Measurements from ENCODE around the gene TUBB3. TPM values are rescaled to one million over a fixed set of nuclear protein-coding genes. Genes with fewer than 3 reads are reported as not detected.

Gene TUBB3
- total and polyA plus RNA-seq, 2 donors from 2014 or later = 3.4 to 35.0 TPM

GRCh38 chr16:89949756-89950155, 26.6 kb downstream of the TUBB3 start:
- H3K27ac ChIP-seq (ENCODE audit: low read depth in 2 of 2, low read length in 2 of 2) = no peak overlapping the region
- no peak overlapping the region for H3K9ac ChIP-seq (ENCODE audit: low read length in 3 of 3)
- H3K36me3 ChIP-seq (ENCODE audit: control insufficient read depth in 2 of 3, insufficient read depth in 3 of 3, low read length in 3 of 3) = no peaks in the 10 kb centered on the region
- no peak for FAIRE-seq
- DNase-seq = no peak
- intact Hi-C loops (cut with DNase I) = no loop called here
- no peak for TF ChIP-seq CTCF (IDR thresholded peaks at IDR 0.05; ENCODE audit: borderline replicate concordance, extremely low read depth, insufficient read depth)
- H3K9me3 ChIP-seq (ENCODE audit: control insufficient read depth in 2 of 3, insufficient read depth in 1 of 3, low read length in 3 of 3) = no peaks in the 10 kb centered on the region
- H3K4me3 ChIP-seq (ENCODE audit: low read length in 3 of 3) = peak overlapping the region in 1 of 3 donors; percentile 55
- no peaks in the 10 kb centered on the region for H3K27me3 ChIP-seq (ENCODE audit: control insufficient read depth, insufficient read depth, low read length)
- H3K4me1 ChIP-seq (ENCODE audit: control insufficient read depth in 2 of 3, insufficient read depth in 2 of 3, low read depth in 1 of 3, low read length in 3 of 3) = peaks cover 0 to 8% (median 3%) of the 10 kb centered on the region in 3 donors

- H3K27ac ChIP-seq (ENCODE audit: low read depth in 2 of 2, low read length in 2 of 2) = no peak overlapping the region
- no peak overlapping the region for H3K9ac ChIP-seq (ENCODE audit: low read length in 3 of 3)
- peaks cover 0 to 4% (median 0%) of the 10 kb centered on the region in 3 donors for H3K36me3 ChIP-seq (ENCODE audit: control insufficient read depth in 2 of 3, insufficient read depth in 3 of 3, low read length in 3 of 3)
- no peaks in the 10 kb centered on the region for H3K9me3 ChIP-seq (ENCODE audit: control insufficient read depth in 2 of 3, insufficient read depth in 1 of 3, low read length in 3 of 3)
- DNase-seq (no peak), FAIRE-seq (no peak)
- TF ChIP-seq CTCF (IDR thresholded peaks at IDR 0.05; ENCODE audit: borderline replicate concordance, extremely low read depth, insufficient read depth) = no peak
- no peak overlapping the region for H3K4me3 ChIP-seq (ENCODE audit: low read length in 3 of 3)
- peaks cover 0 to 8% (median 3%) of the 10 kb centered on the region in 3 donors for H3K4me1 ChIP-seq (ENCODE audit: control insufficient read depth in 2 of 3, insufficient read depth in 2 of 3, low read depth in 1 of 3, low read length in 3 of 3)
- intact Hi-C loops (cut with DNase I) = no loop called here
- no peaks in the 10 kb centered on the region for H3K27me3 ChIP-seq (ENCODE audit: control insufficient read depth, insufficient read depth, low read length)
These were observed 28.4 kb downstream of the TUBB3 start for GRCh38 chr16:89951509-89951908.

GRCh38 chr16:89952049-89952448, 28.9 kb downstream of the TUBB3 start:
- no peak for DNase-seq
- Histone ChIP-seq H3K36me3 (ENCODE audit: control insufficient read depth in 2 of 3, insufficient read depth in 3 of 3, low read length in 3 of 3) (peaks cover 0 to 4% (median 0%) of the 10 kb centered on the region in 3 donors), H3K27me3 (ENCODE audit: control insufficient read depth, insufficient read depth, low read length) (no peaks in the 10 kb centered on the region), H3K27ac (ENCODE audit: low read depth in 2 of 2, low read length in 2 of 2) (no peak overlapping the region), H3K4me3 (ENCODE audit: low read length in 3 of 3) (no peak overlapping the region), H3K4me1 (ENCODE audit: control insufficient read depth in 2 of 3, insufficient read depth in 2 of 3, low read depth in 1 of 3, low read length in 3 of 3) (peaks cover 0 to 8% (median 3%) of the 10 kb centered on the region in 3 donors), H3K9ac (ENCODE audit: low read length in 3 of 3) (no peak overlapping the region), H3K9me3 (ENCODE audit: control insufficient read depth in 2 of 3, insufficient read depth in 1 of 3, low read length in 3 of 3) (no peaks in the 10 kb centered on the region)
- no peak for TF ChIP-seq CTCF (IDR thresholded peaks at IDR 0.05; ENCODE audit: borderline replicate concordance, extremely low read depth, insufficient read depth)
- FAIRE-seq = no peak
- intact Hi-C loops (cut with DNase I) = no loop called here

GRCh38 chr16:89952551-89952950, 29.4 kb downstream of the TUBB3 start:
- TF ChIP-seq CTCF (IDR thresholded peaks at IDR 0.05; ENCODE audit: borderline replicate concordance, extremely low read depth, insufficient read depth) = no peak
- DNase-seq = no peak

More at GRCh38 chr16:89952551-89952950, 29.4 kb downstream of the TUBB3 start:
- Histone ChIP-seq H3K27me3 (ENCODE audit: control insufficient read depth, insufficient read depth, low read length) (no peaks in the 10 kb centered on the region), H3K9ac (ENCODE audit: low read length in 3 of 3) (no peak overlapping the region), H3K27ac (ENCODE audit: low read depth in 2 of 2, low read length in 2 of 2) (no peak overlapping the region), H3K36me3 (ENCODE audit: control insufficient read depth in 2 of 3, insufficient read depth in 3 of 3, low read length in 3 of 3) (peaks cover 0 to 4% (median 0%) of the 10 kb centered on the region in 3 donors), H3K9me3 (ENCODE audit: control insufficient read depth in 2 of 3, insufficient read depth in 1 of 3, low read length in 3 of 3) (no peaks in the 10 kb centered on the region), H3K4me1 (ENCODE audit: control insufficient read depth in 2 of 3, insufficient read depth in 2 of 3, low read depth in 1 of 3, low read length in 3 of 3) (peaks cover 0 to 6% (median 3%) of the 10 kb centered on the region in 3 donors), H3K4me3 (ENCODE audit: low read length in 3 of 3) (no peak overlapping the region)
- FAIRE-seq = no peak
- intact Hi-C loops (cut with DNase I) = no loop called here

Measured in kidney (tissue), 14 donors.